ENCODE data around the gene RNF38. TPM values are rescaled to one million over a fixed set of nuclear protein-coding genes. Genes with fewer than 3 reads are reported as not detected.

RNF38 gene
- total RNA-seq, 1 donor, result 14.7 TPM

DNA sequence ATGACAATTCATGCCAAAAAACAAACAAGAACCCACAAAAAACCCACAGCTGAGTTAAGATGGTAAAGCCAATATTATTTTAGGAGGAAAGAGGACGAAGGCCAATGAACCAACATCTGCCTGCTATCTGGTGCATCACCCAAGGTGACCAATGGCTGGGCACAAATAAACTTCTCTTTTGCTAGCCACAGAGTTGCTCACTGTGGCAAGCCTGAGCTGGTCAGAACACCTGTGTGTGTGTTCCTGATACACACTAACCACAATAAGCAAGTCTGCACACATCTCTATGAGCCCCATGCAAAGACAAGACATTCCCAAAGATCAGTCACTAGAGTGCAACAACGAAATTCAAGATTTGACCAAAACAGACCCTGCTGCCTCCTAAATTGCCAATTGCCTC, 63.1 kb downstream of the RNF38 start:
- H3K4me3 ChIP-seq (ENCODE audit: low read depth, low read length), result no peak overlapping the region
- TF ChIP-seq, protein P1, sequence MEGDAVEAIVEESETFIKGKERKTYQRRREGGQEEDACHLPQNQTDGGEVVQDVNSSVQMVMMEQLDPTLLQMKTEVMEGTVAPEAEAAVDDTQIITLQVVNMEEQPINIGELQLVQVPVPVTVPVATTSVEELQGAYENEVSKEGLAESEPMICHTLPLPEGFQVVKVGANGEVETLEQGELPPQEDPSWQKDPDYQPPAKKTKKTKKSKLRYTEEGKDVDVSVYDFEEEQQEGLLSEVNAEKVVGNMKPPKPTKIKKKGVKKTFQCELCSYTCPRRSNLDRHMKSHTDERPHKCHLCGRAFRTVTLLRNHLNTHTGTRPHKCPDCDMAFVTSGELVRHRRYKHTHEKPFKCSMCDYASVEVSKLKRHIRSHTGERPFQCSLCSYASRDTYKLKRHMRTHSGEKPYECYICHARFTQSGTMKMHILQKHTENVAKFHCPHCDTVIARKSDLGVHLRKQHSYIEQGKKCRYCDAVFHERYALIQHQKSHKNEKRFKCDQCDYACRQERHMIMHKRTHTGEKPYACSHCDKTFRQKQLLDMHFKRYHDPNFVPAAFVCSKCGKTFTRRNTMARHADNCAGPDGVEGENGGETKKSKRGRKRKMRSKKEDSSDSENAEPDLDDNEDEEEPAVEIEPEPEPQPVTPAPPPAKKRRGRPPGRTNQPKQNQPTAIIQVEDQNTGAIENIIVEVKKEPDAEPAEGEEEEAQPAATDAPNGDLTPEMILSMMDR (IDR thresholded peaks at IDR 0.05; ENCODE audit: insufficient read depth, low read depth, low read length), result no peak
- DNase-seq (ENCODE audit: low read depth), result no peak

DNA sequence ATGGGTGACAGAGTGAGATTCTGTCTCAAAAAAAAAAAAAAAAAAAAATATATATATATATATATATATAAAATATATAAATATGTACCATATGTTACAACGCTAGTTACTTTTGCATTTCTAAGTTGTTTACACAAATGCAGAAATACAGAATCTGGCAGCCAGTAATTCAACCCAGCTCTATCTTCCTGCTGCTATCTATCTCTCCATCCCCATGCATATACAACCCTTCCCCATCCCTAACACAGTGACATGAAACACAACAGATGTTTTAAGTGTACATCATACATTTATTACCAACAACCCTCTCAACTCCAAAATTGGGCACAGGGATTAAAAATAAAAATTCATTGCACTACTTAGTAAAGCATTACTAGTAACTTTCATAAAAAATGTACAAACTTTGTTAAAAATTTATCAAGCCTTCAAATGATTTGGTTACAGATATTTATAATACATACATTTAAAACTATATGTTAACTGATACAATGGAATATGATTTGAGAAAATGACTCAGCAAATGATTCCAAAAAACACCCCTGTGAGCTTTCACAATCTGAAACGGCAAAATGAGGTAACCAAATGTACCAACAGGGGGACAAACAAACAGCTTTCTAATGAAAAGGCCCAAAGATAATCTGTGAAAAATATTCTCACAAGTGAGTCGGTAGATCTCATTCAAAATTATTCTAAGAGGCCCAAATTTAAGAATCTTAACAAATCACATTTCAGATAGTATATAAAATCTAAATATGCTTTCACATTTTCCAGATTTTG, 63.8 kb downstream of the RNF38 start:
- DNase-seq (ENCODE audit: low read depth), result peak; percentile 22
- no peak overlapping the region for H3K4me3 ChIP-seq (ENCODE audit: low read depth, low read length)
- TF ChIP-seq, protein P1 (IDR thresholded peaks at IDR 0.05; ENCODE audit: insufficient read depth, low read depth, low read length), result no peak

DNA sequence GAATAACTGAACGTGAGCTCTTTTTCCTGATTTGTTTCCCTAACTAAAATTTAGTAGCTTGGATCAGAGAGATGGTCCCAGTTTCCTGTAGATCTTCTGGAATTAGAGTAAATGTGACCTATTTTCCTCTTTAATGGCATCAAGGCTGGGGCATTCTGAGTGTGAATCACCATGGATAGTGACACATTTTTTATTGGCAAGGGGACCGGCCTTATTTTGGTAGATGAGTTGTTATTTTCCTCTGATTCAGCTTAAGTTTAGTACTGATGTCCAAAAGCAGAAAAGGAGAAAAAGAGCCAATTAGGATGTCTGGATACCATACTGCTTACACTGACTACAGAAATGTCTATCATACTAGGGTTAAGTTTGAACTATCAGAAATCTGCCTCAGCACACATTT, 68.1 kb downstream of the RNF38 start:
- DNase-seq (ENCODE audit: low read depth), result no peak
- no peak overlapping the region for H3K4me3 ChIP-seq (ENCODE audit: low read depth, low read length)
- TF ChIP-seq, protein P1 (IDR thresholded peaks at IDR 0.05; ENCODE audit: insufficient read depth, low read depth, low read length), result no peak

DNA sequence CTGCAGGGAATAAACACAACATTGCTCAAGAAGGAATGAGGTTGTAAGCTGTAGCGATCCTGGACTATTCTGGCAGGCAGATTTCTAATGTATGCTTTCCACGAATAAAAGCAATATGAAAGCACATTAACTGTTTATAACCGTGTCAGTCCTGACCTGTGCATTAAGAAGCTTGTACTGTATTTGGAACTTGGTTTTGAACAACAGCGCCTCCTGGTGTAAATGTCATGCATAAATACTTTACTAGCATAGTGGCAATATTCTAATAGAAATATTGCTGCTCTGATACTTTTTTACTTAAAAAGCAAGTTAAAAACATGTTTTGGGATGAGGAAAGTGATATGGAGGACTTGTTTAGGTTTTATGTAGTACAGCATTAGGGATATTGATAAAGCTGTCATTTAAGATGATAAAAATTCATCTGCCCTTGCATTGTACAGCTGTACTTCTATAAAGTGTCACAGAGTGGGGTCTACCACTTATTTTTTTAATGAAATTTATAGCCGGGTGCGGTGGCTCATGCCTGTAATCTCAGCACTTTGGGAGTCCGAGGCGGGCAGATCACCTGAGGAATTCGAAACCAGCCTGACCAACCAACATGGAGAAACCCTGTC, 71.2 kb downstream of the RNF38 start:
- H3K4me3 ChIP-seq (ENCODE audit: low read depth, low read length), result no peak overlapping the region
- TF ChIP-seq, protein P1 (IDR thresholded peaks at IDR 0.05; ENCODE audit: insufficient read depth, low read depth, low read length), result peak; percentile 72
- DNase-seq (ENCODE audit: low read depth), result peak; percentile 84

DNA sequence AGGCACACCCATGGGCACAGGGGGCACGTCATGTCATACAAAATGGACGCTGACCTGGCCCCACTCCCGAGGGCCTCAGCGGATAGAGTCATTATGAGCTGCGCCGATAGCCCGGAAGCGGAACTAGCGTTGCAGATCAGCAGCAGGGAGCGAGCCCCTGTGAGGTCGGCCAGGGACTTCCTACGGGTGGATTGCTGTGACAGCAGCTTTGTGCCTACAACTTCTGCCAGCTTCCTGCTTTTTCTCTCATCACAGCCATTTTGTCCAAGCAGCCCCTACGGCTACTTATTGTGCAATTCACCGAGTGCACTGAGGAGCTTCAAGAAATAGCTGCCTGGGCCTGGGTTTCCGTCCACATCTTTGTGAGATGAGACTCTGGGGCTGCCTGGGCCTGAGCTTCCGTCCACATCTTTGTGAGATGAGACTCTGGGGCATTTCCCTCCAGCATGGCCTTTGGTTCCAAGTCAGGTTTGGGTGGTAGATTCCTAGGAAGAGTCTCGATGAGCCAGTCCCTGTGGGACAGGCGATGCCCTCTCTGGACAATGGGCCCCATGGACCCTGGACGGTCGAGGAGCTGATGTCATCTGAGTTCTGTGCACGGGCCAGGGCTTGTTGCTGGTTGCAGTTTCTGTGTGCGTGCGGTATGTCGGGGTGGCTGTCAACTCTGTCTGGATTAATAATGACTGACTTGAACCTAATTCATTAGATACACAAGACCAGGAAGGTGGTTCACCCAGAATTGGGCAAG, 74.8 kb downstream of the RNF38 start:
- DNase-seq (ENCODE audit: low read depth), result no peak
- no peak overlapping the region for H3K4me3 ChIP-seq (ENCODE audit: low read depth, low read length)
- TF ChIP-seq, protein P1 (IDR thresholded peaks at IDR 0.05; ENCODE audit: insufficient read depth, low read depth, low read length), result no peak

DNA sequence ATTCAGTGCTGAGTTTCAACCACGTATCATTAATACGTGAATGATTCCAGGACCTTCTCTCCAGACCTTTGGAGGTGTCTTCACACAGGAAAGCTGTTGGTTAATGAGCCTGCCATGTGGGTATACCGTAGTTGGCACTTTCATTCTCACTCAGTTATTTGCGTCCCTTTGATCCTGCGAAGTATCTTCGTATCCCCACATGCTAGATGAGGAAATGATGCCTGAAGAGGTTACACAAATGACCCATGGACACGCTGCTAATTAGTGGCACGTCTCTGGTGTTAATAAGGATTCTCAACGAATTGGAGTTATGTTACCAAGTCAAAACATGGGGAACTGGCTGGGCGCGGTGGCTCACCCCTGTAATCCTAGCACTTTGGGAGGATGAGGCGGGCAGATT, 76.1 kb downstream of the RNF38 start:
- no peak for DNase-seq (ENCODE audit: low read depth)
- H3K4me3 ChIP-seq (ENCODE audit: low read depth, low read length), result no peak overlapping the region
- TF ChIP-seq, protein P1 (IDR thresholded peaks at IDR 0.05; ENCODE audit: insufficient read depth, low read depth, low read length), result no peak
